NOMO-1 treated with dmso at 0.1 percent for 144 hours (cell line): Measurements from ENCODE around the gene SPACDR.
A peak's percentile ranks its signal among the peaks of the same experiment; 100 is the strongest.
"Not testable (repeated sequence)": the region's sequence is repeated elsewhere in the genome, so short reads cannot be mapped to it uniquely, and the experiment has no call there.

ENCODE experiments used
- DNase-seq: peaks from one replicate; lab custom pipeline; 2025; ENCODE audit not compliant: unreplicated experiment; lab: John Stamatoyannopoulos, UW

Gene SPACDR

GRCh38 chr7:100464210-100464660, at the start of gene SPACDR:
Gene SPACDR, minus strand, starts transcription at chr7:100464260. Its CDS starts 235 bp downstream, at chr7:100464025.
- DNase-seq: no peak

GRCh38 chr7:100513212-100513810, 49.3 kb upstream of the SPACDR start:
- no peak for DNase-seq

- DNase-seq: no peak
Measured at GRCh38 chr7:100510437-100511239, 46.6 kb upstream of the SPACDR start.

GRCh38 chr7:100509231-100509630, 45.2 kb upstream of the SPACDR start:
- no peak for DNase-seq

- DNase-seq: no peak
Measured at GRCh38 chr7:100506356-100506923, 42.4 kb upstream of the SPACDR start.

GRCh38 chr7:100504887-100505611, 41.0 kb upstream of the SPACDR start:
- DNase-seq: no peak

GRCh38 chr7:100504031-100504430, 40.0 kb upstream of the SPACDR start:
- not testable (repeated sequence) for DNase-seq

- not testable (repeated sequence) for DNase-seq
Measured at GRCh38 chr7:100500743-100501142, 36.7 kb upstream of the SPACDR start.

- no peak for DNase-seq
Measured at GRCh38 chr7:100496509-100496908, 32.4 kb upstream of the SPACDR start.

GRCh38 chr7:100493476-100494264, 29.6 kb upstream of the SPACDR start:
- no peak for DNase-seq

- DNase-seq: no peak
Measured at GRCh38 chr7:100492738-100493475, 28.8 kb upstream of the SPACDR start.

GRCh38 chr7:100491192-100491578, 27.1 kb upstream of the SPACDR start:
- DNase-seq: no peak

GRCh38 chr7:100490483-100491191, 26.6 kb upstream of the SPACDR start:
- DNase-seq: no peak

- peak; percentile 68 for DNase-seq
Measured at GRCh38 chr7:100489824-100490223, 25.8 kb upstream of the SPACDR start.

GRCh38 chr7:100489121-100489520, 25.1 kb upstream of the SPACDR start:
- DNase-seq: no peak

- no peak for DNase-seq
Measured at GRCh38 chr7:100488333-100489095, 24.5 kb upstream of the SPACDR start.

GRCh38 chr7:100486753-100487446, 22.8 kb upstream of the SPACDR start:
- no peak for DNase-seq

GRCh38 chr7:100486111-100486636, 22.1 kb upstream of the SPACDR start:
- no peak for DNase-seq
